GM19043 (cell line): ENCODE data around the gene GATAD2A.
A peak's percentile ranks its signal among the peaks of the same experiment; 100 is the strongest.

Experiments
- ATAC-seq: cut with Tn5 transposase; IDR thresholded peaks from one replicate; pipeline ENCODE4 v1.9.1; 2021; ENCODE audit warnings: low read depth; ENCODE audit not compliant: unreplicated experiment

GATAD2A gene

DNA sequence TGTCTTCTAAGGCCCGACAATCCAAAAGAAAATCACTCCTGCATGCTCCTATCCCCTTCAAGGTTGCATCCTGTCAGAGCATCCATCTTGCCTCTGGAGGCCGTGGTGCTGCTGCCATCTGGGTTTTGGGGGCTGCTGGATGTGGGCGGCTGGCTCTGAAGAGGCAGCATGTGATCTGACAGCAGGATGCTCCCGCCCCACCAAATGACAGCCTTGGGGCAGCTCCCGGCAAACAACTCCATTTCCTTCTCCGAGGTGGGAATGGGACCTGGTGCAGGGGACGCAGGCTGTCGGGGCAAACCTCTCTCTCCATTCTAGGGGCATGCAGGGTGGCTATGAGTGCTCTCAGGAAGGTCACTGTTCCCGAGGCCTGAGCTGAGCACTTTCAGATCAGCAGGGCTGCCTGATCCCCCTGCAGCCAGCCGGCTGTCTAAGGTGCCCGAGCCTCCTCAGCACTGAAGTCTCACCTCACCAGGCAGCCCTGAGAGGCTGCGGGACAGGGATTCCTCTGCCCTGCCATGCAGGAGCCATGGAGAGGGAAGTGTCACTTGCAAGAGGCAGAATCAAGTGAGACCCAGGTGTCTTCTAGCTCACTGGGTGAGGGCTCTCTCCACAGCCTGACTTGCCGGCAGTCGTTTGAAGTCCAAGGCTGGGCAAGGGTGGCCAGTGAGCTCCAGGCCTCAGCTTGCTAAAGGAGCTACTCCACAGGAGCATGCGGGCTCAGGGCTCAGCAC, 81.0 kb downstream of the GATAD2A start:
- no peak for ATAC-seq

DNA sequence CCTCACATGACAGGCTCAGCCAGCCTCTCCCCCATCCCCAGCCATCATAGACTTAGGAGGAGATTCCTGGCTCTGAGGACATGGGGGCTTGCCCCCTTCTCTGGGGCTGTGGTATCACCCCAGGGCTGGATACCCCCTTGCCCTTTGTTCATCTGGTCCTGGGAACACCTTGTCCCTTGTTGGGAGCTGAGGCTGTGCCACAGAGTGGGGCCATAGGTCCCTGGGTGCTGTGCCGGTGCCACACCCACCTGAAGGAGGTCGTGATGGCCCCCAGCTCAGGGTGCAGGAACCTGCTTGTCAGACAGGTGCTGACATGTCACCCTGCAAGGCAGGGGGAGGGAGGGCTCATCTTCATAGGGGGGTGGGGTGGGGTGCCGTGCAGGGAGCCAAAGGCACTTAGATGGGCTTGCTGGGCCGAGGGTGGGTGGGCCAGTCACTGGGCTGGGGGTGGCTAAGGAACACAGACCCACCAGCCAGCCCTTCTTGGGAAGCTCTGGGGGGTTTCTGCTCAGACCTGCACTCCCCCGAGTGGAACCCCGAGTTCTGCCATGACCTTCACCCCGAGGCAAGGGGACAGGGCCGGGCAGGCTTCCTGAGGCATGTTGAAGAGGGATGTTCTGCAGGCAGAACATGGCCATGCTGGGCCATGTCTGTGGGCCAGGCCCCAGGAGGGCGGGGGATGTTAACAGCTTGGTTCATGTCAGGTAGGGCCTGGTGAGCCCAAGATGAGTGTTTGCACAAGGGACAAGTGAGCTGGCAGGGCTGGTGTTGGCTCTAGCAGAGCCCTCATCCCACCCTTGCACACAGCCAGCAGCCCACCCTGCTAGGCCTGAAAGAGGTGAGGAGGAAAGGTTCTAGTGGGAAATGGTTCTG, 81.8 kb downstream of the GATAD2A start:
- ATAC-seq = no peak

DNA sequence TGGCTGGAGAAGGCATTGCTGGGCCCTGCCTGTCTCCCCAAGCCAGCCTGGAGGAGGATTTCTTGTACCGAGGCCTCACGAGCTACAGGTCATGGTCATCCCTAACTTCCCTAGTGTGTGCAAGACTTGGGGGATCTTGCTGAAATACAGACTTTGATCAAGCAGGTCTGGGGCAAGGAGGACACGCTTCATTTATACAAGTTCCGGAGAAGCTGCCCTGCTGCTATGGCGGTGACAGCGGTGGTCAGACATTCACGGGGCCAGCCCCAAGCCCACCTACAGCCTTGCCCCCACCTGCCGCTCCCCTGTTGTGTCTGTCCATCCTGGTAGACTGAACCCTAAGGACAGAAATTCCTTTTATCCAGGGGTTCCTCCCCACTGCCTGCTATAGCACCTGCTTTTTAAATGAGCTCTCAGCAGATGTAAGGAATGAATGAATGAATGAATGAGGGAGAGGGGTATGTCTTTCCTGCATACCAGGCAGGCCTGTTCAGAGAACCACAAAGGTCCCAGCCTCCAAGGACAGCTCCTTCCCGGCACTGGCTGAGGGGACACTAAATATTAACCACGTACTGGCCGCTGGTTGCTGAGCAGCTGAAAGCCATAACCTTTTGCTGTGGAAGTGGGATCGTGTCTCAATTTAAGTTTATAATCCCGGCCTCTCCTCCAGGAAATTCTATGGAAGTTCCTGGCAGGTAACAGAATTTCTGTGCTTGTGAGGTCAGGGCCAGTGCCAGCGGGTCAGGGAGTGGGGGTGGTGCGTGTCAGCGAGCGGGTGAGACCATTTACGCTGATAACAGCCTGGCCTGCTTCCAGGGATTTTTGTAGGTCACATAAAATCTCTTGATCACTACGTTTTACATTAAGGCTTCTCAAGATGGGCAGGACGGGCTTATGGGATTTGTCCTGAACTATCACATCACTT, 82.7 kb downstream of the GATAD2A start:
- no peak for ATAC-seq

DNA sequence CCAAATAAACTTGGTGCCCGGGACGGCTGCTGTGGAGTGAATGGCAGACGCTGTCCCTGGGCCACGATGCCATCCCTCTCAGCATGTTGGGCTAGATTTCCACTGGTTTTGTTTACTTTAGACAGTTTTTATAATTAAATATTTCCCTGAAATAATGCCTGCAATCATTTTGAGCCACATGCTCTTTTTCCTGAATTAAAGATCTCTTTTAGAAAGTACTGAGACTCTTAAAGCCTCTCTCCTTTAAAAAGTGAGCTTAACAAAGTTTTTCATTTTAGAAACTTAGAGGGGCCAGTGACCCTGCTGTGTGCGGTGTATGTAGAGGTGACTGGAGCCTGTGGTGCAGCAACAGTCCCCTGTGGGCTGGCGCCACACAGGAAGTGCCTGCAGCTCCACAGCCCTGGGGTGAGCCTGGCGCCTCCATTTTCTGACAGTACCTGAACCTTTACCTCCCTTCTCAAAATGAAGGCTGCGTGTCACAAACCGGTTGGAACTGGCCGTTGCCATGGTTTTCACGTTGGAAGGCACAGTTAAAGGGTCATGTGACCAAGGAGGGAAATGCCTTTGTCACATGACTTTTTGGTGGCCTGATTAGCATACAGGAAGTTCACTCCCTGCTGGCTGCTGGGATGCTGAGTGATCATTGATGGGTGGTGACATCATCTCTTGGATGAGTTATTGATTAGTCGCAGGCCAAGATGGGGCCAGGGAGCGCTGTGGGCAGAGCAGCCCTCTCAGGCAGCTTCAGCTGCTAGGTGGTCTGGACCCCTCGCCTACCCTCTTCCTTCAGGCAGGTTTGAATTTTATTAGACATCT, 83.6 kb downstream of the GATAD2A start:
- peak; percentile 53 for ATAC-seq

DNA sequence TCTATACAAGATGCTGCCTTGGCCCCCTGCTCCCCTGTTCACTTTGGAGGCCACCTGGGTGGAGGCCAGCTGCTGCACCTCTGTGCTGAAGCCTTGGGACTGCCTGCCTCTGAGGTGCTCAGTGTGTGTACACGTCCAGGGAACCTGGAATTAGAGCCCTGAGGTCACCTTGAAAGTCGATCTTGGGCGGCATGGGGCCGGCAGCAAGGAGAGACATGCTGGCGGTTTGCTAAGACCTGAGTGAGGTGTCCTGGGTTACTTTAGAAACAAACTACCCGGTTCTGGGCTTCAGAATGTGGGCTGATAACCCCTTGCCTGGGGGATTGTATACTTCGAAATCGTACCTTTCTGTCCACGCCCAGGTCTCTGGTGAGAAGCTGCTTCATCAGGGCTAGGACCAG, 84.3 kb downstream of the GATAD2A start:
- no peak for ATAC-seq

DNA sequence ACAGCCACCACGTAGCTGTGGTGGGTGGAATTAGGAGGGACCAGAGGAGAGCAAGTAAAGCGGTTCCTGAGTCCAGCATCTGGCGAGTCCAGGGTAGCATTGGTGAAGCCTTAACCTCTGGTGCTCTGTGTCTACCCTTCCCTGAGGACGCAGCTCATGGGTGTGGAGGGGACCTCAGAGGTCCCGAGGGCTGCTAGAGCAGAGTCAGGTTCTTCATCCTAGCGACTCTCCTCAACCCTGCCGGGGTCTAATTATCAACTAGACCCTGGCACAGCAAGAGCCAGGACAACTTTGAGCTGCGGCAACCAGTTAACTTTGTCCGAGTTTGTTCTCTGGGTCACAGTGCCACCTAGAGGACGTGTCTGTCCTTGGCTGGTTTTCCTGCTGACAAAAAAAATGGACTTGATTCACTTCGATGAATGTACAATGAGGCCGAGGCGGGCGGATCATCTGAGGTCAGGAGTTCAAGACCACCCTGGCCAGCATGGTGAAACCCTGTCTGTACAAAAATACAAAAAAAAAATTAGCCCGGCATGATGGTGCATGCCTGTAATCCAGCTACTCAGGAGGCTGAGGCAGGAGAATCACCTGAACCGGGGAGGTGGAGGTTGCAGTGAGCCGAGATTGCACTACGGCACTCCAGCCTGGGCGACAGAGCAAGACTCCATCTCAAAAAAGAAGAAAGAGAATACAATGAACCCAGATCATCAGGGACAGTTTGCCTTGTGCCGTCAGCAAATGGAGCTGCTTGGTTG, 84.9 kb downstream of the GATAD2A start:
- no peak for ATAC-seq

DNA sequence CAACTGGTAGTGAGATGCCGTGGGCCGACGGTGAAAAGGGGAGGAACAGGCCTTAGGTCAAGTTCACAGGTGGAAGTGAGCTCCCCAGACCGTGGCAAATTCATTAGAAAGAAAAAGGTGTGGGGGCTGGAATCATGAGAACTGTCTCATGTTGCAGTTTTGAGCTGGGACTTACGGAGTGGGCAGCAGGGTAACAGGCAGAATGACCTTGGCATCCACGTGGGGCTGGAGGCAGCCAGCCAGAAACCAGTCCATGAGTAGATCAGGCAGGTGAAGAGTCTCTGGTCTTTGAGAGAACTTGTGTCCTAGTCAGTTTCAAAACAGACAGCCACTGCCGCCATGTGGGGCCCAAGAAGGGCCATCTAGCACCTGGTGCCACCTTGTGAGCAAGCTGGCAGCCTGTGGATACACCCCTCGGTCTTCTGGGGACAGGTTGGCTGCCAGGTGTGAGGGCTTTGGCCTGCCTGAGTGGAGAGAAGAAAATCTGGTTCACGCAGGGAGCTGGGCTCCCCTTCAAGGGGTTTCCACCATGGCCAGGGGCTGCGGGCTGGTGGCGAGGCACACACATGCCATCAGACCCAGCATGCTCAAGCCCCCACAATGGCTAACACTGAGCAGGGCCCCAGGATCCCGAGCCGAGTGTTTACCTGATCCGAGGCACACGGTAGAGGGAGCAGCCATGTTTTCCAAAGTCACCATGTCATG, 86.0 kb downstream of the GATAD2A start:
- no peak for ATAC-seq

DNA sequence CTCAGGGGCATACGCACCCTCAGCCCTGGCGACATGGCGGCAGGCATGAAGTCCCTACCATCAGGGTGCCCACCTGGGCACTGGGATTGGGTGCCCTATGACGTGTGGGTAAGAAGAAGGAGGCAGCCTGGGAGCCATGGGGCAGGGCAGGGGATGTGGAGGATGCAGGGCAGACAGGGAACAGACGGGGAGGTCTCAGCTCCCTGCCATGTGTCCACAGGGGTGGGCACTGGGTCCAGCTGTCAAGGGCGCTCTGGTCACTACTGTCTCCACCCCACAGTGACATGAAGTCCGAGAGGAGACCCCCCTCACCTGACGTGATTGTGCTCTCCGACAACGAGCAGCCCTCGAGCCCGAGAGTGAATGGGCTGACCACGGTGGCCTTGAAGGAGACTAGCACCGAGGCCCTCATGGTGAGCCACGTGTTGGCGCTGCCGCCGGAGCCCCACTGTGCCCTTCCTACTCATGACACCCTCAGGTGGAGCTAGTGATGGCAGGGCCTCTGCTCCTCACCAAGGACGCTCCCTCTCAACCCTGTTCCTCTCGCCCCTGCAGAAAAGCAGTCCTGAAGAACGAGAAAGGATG, 86.6 kb downstream of the GATAD2A start:
- ATAC-seq = no peak

DNA sequence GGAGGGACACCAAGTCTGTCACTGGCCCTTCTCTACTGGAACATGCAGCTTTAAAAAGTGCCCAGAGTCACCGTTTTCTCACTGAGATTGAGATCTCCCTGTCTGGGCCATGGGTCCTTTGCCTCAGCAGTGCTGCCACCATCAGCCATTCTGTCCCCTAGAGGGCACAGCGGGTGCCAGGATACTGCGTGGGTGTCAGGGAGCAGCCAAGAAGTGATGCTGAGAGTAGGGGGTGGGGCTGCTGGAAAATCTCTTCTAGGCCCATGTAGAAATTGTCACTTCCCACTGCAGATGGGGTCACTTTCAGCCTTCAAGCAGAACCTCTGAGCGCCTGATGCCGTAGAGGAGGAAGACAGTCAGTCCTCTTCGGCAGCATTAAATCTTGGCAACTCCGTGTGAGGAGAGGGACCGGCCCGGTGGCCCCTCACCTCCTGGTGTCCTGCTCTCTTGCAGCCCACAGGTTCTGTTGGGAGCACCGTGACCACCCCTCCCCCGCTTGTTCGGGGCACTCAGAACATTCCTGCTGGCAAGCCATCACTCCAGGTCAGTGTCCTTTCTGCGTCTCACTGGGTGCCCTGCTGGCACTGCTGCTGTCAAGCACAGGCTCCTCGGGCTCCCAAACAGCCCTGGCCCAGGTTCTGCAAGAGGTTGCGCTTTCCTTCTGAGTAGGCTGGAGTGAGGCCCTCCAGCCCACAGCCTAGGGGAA, 88.5 kb downstream of the GATAD2A start:
- ATAC-seq = no peak

DNA sequence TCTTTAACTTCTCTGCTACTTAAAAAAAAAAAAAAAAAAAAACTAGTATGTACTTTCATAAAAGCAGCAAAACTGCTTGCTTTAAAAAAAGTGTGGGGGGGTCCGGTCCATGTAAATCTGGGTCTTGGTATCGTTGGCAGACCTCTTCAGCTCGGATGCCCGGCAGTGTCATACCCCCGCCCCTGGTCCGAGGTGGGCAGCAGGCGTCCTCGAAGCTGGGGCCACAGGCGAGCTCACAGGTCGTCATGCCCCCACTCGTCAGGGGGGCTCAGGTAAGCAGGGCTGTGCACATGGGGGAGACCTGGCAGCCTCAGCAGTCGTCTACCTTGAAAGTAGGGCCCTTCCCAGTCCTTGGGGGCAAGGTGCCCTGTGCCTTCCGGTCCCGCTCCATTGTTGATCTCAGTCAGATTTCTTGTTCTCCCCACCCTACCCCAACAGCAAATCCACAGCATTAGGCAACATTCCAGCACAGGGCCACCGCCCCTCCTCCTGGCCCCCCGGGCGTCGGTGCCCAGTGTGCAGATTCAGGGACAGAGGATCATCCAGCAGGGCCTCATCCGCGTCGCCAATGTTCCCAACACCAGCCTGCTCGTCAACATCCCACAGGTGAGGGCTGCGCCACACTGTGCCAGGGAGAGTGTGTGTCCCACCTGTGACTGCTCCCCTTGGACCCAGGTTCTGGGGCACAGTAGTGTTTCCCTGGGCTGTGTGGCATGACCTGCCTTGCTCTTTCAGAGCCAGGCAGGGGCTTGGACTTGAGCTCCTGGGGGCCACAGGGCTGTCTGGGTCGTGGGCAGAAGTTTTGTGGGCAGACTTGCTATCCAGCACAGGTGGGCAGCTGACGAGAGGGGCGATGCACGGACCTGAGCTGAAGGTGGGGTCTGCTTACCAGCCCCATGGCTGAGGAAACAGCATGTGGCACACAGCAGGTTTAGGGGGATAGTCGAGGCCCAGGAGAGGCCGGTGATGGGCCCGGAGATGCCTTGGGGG, 90.4 kb downstream of the GATAD2A start:
- ATAC-seq = no peak

DNA sequence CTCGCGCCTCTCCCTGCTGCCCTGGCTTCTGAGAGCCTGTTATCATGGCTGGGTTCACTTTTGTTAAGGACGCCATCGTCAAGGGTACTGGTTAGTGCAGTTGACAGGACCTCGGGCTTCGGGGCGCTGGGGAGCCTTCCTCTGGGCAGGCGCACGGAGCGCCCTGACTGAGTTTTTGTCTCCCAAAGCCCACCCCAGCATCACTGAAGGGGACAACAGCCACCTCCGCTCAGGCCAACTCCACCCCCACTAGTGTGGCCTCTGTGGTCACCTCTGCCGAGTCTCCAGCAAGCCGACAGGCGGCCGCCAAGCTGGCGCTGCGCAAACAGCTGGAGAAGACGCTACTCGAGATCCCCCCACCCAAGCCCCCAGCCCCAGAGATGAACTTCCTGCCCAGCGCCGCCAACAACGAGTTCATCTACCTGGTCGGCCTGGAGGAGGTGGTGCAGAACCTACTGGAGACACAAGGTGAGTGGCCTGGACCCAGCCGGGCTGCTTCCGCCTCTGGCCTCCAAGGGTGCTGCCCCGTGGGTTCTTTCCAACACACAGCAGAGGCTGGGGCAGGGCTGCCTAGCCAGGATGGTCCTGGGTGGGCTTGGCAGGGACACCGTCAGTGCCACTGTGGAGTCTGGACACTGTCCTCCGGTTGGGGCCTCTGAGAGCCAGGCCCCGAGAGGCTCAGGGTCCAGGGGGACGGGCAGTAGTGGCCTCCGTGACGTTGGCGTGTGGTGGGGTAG, 92.9 kb downstream of the GATAD2A start:
- ATAC-seq = no peak

DNA sequence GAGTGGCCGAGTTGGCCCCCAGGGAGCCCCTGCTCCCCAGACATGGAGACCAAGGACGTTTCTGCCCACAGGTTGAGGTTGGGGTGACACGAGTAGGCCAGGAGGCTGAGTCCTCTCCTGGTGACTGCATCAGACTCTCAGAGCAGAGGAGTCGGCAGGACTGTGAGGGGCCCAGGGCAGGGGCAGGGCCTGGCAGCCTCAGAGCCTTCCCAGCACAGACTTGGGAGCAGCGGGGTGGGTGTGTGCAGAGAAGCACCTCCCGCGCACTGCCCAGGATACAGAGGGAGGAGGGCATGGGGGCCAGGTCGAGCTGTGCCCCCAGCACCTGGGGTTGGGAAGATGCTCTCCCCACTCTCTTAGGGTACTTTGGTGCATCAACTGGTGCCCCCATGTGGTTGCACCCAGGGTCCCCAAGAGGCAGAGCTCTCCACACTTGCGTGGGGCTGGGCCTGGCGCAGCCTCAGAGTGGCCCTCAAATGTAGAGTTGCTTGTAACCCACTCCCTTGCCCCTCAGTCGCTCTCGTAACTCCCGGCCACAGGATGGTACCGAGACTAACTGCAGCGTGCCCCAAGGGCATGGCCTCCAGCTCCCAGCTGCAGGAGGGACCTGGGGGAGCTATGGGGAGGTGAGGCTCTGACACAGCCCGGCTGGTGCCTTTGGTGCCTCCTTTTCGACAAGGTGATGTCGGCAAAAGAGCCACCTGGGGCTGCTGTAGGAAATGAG, 94.0 kb downstream of the GATAD2A start:
- no peak for ATAC-seq

DNA sequence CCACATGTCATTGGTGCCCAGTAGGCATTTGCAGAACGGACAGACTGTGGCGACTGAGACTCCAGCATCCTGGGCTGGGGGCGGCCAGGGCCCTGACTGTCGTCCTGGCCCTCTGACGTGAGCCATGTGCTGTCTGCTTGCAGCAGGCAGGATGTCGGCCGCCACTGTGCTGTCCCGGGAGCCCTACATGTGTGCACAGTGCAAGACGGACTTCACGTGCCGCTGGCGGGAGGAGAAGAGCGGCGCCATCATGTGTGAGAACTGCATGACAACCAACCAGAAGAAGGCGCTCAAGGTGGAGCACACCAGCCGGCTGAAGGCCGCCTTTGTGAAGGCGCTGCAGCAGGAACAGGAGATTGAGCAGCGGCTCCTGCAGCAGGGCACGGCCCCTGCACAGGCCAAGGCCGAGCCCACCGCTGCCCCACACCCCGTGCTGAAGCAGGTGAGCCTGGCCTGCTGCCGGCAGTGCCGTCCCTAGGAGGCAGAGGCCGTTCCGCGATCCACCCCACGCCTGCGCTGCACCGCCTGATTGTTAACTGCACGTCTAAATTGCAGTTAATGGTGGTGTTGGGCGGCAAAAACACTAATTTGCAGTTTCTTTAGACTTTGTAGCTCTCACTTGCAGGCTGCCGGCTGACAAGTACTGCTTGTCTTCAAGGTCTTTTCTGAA, 95.6 kb downstream of the GATAD2A start:
- no peak for ATAC-seq

DNA sequence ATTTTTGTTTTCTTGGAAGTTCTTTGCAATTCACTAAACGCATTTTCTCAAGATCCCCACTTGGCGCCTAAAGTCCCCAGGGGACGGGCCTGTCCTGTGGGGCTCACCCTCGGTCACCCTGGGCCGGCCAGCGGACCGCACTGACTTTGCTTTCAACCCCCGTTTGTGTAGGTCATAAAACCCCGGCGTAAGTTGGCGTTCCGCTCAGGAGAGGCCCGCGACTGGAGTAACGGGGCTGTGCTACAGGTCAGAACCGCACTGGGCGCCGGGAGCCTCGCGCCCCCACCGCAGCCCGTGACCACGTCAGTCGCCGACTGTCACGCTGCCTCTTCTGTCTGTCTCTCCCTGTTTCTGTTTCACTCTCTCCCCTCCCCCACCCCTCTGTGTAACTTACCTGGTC, 96.3 kb downstream of the GATAD2A start:
- ATAC-seq = no peak

DNA sequence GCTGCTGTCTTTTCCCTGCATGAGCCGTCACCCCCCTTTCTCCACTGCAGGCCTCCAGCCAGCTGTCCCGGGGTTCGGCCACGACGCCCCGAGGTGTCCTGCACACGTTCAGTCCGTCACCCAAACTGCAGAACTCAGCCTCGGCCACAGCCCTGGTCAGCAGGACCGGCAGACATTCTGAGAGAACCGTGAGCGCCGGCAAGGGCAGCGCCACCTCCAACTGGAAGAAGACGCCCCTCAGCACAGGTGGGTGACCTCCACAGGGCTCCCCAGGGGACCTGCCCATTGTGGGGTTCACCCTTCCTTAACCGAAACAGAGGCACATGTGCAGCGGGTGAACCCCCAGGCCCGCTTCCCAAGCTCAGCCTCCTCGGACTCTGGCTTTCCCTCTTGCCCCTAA, 96.8 kb downstream of the GATAD2A start:
- ATAC-seq = no peak
